HepG2 (cell line): Measurements from ENCODE around the gene DNAAF8. TPM values are rescaled to one million over a fixed set of nuclear protein-coding genes. Genes with fewer than 3 reads are reported as not detected.

Experiments used
- ATAC-seq: fragments of 200-7000 bp; cut with Tn5 transposase; 3 replicates; pipeline ENCODE4 v1.9.1; 2020; ENCODE audit warnings: mild to moderate bottlenecking, moderate library complexity
- BruUV-seq: library from RNA; stranded (reverse); fragments of 400-500 nt; replicated peaks from 2 replicates; lab custom pipeline; 2021; lab: Mats Ljungman, UMichigan
- CTCF ChIA-PET: fragments of 300-600 bp; formaldehyde crosslinking; extraction: SDS; loops from one replicate; lab custom pipeline; 2021; ENCODE audit warnings: low total read pairs, inconsistent platforms, low intra/inter-chr PET ratio; lab: Yijun Ruan, JAX
- POLR2A ChIA-PET: fragments of 350-600 bp; sonication (Branson Sonifier 250); formaldehyde crosslinking; loops from one replicate; lab custom pipeline; 2020; ENCODE audit warnings: antibody characterized with exemption, inconsistent platforms; lab: Yijun Ruan, JAX
- DNase-seq: peaks from one replicate; pipeline ENCODE4 v3.0.0-alpha.2; 2015; ENCODE audit warnings: low spot score
- FAIRE-seq: peaks from 3 replicates; lab custom pipeline; 2011; peaks lifted over from hg19 to GRCh38; lab: Jason Lieb, UNC
- H2AFZ ChIP-seq: one replicate; pipeline ENCODE4 v1.6.1; 2011; ENCODE audit warnings: low read length, inconsistent platforms
- H3K27ac ChIP-seq: fragments of 300-600 bp; 3 replicates; pipeline ENCODE4 v1.8.0; 2011; ENCODE audit warnings: mixed run types, mild to moderate bottlenecking, mixed read lengths, low read length, inconsistent platforms; ENCODE audit not compliant: insufficient read depth; ENCODE audit errors: extremely low read length
- H3K27me3 ChIP-seq, 2 experiments: fragments of 200-600 bp in 1 of 2; 2 replicates in 1 of 2; 3 replicates in 1 of 2; pipeline versions ENCODE4 v1.6.0 to v1.8.0; 2011; ENCODE audit warnings: low read length in 2 of 2, mild to moderate bottlenecking in 2 of 2, moderate library complexity in 2 of 2, inconsistent platforms in 1 of 2; ENCODE audit not compliant: insufficient read depth in 2 of 2, control insufficient read depth in 1 of 2
- H3K36me3 ChIP-seq, 2 experiments: fragments of 200-600 bp in 1 of 2; replicated peaks in 1 of 2; 2 replicates in 1 of 2; 3 replicates in 1 of 2; pipeline versions ENCODE4 v1.5.1 to v1.8.0; 2011; ENCODE audit warnings: low read length in 2 of 2, inconsistent platforms in 1 of 2; ENCODE audit not compliant: insufficient read depth in 2 of 2, control insufficient read depth in 1 of 2
- H3K4me1 ChIP-seq: 2 replicates; pipeline ENCODE4 v1.5.1; 2012; ENCODE audit warnings: low read length, inconsistent platforms; ENCODE audit not compliant: insufficient read depth
- H3K4me2 ChIP-seq: 2 replicates; pipeline ENCODE4 v1.6.0; 2011; ENCODE audit warnings: low read depth, low read length, inconsistent platforms
- H3K4me3 ChIP-seq, 3 experiments: fragments of 200-600 bp in 1 of 3; sonication (generic), shearing (Covaris generic) in 1 of 3; replicated peaks in 1 of 3; 2 replicates each; pipeline ENCODE4 v1.5.1; 2011 to 2016; ENCODE audit warnings: low read length in 3 of 3, inconsistent platforms in 2 of 3, low read depth in 2 of 3, mild to moderate bottlenecking in 2 of 3, control low read depth in 1 of 3, mixed read lengths in 1 of 3; ENCODE audit not compliant: insufficient read depth in 1 of 3
- H3K79me2 ChIP-seq: one replicate; pipeline ENCODE4 v1.6.1; 2011; ENCODE audit warnings: low read length, inconsistent platforms; ENCODE audit not compliant: insufficient read depth
- H3K9ac ChIP-seq: 2 replicates; pipeline ENCODE4 v1.6.0; 2011; ENCODE audit warnings: mild to moderate bottlenecking, low read depth, low read length, inconsistent platforms; ENCODE audit not compliant: insufficient read depth
- H3K9me3 ChIP-seq: 2 replicates; pipeline ENCODE4 v1.5.1; 2012; ENCODE audit warnings: mild to moderate bottlenecking, low read length
- H4K20me1 ChIP-seq: 2 replicates; pipeline ENCODE4 v1.6.0; 2011; ENCODE audit warnings: inconsistent platforms, mild to moderate bottlenecking, low read length, moderate library complexity; ENCODE audit not compliant: insufficient read depth
- ARNT2 ChIP-seq: sonication (generic); formaldehyde crosslinking; IDR thresholded peaks from 2 replicates; pipeline ENCODE4 v1.8.0; 2022; ENCODE audit warnings: mild to moderate bottlenecking, low read depth, missing genetic modification reagents, moderate library complexity
- BCL6 ChIP-seq: IDR thresholded peaks from 2 replicates; pipeline ENCODE4 v1.6.1; 2016; ENCODE audit warnings: missing genetic modification reagents, missing compliant biosample characterization
- FOXP4 ChIP-seq: sonication (generic); formaldehyde crosslinking; IDR thresholded peaks from 2 replicates; pipeline ENCODE4 v1.4.0; 2020; ENCODE audit warnings: missing genetic modification reagents
- HDAC6 ChIP-seq: fragments of 200-600 bp; sonication (generic); IDR thresholded peaks from 2 replicates; pipeline ENCODE4 v1.7.0; 2017; ENCODE audit warnings: mild to moderate bottlenecking, antibody characterized with exemption, low read length, low read depth
- MAX ChIP-seq: IDR thresholded peaks from 2 replicates; pipeline ENCODE4 v1.6.1; 2012; ENCODE audit warnings: inconsistent platforms
- RERE ChIP-seq: IDR thresholded peaks from 2 replicates; pipeline ENCODE4 v1.6.1; 2016; ENCODE audit warnings: low read depth, missing genetic modification reagents, missing compliant biosample characterization
- ZFP91 ChIP-seq: sonication (generic); formaldehyde crosslinking; IDR thresholded peaks from 2 replicates; pipeline ENCODE4 v1.9.0; 2022; ENCODE audit warnings: missing genetic modification reagents, mild to moderate bottlenecking, borderline replicate concordance
- ZNF333 ChIP-seq: sonication (generic); formaldehyde crosslinking; IDR thresholded peaks from 2 replicates; pipeline ENCODE4 v1.4.0; 2020; ENCODE audit warnings: mild to moderate bottlenecking, missing genetic modification reagents, borderline replicate concordance
- ZNF574 ChIP-seq: sonication (generic); formaldehyde crosslinking; IDR thresholded peaks from 2 replicates; pipeline ENCODE4 v1.4.0; 2020; ENCODE audit warnings: missing genetic modification reagents
- ZSCAN25 ChIP-seq: sonication (generic); formaldehyde crosslinking; IDR thresholded peaks from 2 replicates; pipeline ENCODE4 v1.8.0; 2022; ENCODE audit warnings: mild to moderate bottlenecking, missing genetic modification reagents
- ZZZ3 ChIP-seq: sonication (generic); formaldehyde crosslinking; IDR thresholded peaks from 2 replicates; pipeline ENCODE4 v1.4.0; 2020; ENCODE audit warnings: missing genetic modification reagents, mild to moderate bottlenecking, borderline replicate concordance
- WGBS: methylation state at CpG from one replicate; pipeline ENCODE4 v1.1.6; 2017; ENCODE audit warnings: low lambda C conversion rate; 5-methylcytosine and 5-hydroxymethylcytosine counted together
- in situ Hi-C: cut with HindIII; loops from 2 replicates; pipeline ENCODE4 v1.10.0; 2017; ENCODE audit warnings: low pct_unique_long_range_greater_than_20kb; ENCODE audit not compliant: extremely low pct_ligation_motif_present
- intact Hi-C: fragments of 100-400 bp; cut with micrococcal nuclease; formaldehyde crosslinking; loops from one replicate; pipeline ENCODE4 v1.10.0; 2022; ENCODE audit not compliant: unreplicated experiment
- polyA plus RNA-seq, 8 experiments: library from polyadenylated mRNA; depleted of rRNA in 3 of 8; stranded (reverse) in 7 of 8; unstranded in 1 of 8; fragments of >200 nt; fragmentation: Illumina TruSeq in 4 of 8; extraction: Trizol in 4 of 8; gene quantifications; 2 replicates each; pipeline versions ENCODE4 v1.2.1 to v1.2.3, GENCODE V29; 2011 to 2016; ENCODE audit warnings: low read depth in 4 of 8, missing spikeins in 1 of 8, mixed read lengths in 1 of 8; ENCODE audit not compliant: insufficient read depth in 1 of 8
- total RNA-seq, 5 experiments: library from RNA; depleted of rRNA; stranded (reverse); fragments of >200 nt; fragmentation: Illumina TruSeq; extraction: Trizol; gene quantifications; 2 replicates each; pipeline ENCODE4 v1.2.3, GENCODE V29; 2016; ENCODE audit warnings: low read depth in 1 of 5

The DNAAF8 gene
- total and polyA plus RNA-seq, 2 of the 13 experiments (the other 11 are each of a cell fraction or from before 2014, with no cell fraction given) = 0.44 TPM; not detected in 1

- DNase-seq (peak; percentile 64), FAIRE-seq (peak; percentile 71), ATAC-seq (peak; percentile 55)
- H4K20me1 ChIP-seq = no peaks in the 10 kb centered on the region
- intact Hi-C loops = no loop called here
- peak overlapping the region; percentile 36 for H3K27ac ChIP-seq
- H3K27me3 ChIP-seq = no peaks in the 10 kb centered on the region; a peak in 1 of 5 replicates
- in situ Hi-C loops = no loop called here
- peaks cover 85% of the 10 kb centered on the region for H3K4me1 ChIP-seq
- no peaks in the 10 kb centered on the region for H3K36me3 ChIP-seq
- no peaks in the 10 kb centered on the region for H3K79me2 ChIP-seq
- no TSS peak for BruUV-seq
- H3K4me3 ChIP-seq = peak overlapping the region; percentile 9 to 67 (median 43); a peak in 5 of 6 replicates
- H2AFZ ChIP-seq = no peak overlapping the region
- 1% methylated on average over 8 of the region's 9 CpGs for WGBS
- CTCF ChIA-PET = no interaction called here
- H3K4me2 ChIP-seq = peak overlapping the region; percentile 88
- H3K9ac ChIP-seq = peak overlapping the region; percentile 11
- H3K9me3 ChIP-seq = no peaks in the 10 kb centered on the region
- POLR2A ChIA-PET = interaction anchor here (0.8 to 3.0 kb wide), 5 partner anchors 13 to 156 kb away, joined by 3 to 17 read pairs (median 5); partner anchors contain the start of genes ANKS3, DNAAF8 and ROGDI
- peak; percentile 44; the same call in 1 of the 2 replicates for TF ChIP-seq RERE
- 0 out of 2 replicates have a peak, but pooled peaks have one; percentile 9 for TF ChIP-seq ZSCAN25 (CRISPR knock-in tag)
- peak; percentile 34; the same call in 1 of the 2 replicates for TF ChIP-seq ARNT2 (CRISPR knock-in tag)
- TF ChIP-seq FOXP4 (CRISPR knock-in tag) = peak; percentile 35; the same call in 1 of the 2 replicates
- no peak for TF ChIP-seq ZFP91
- TF ChIP-seq HDAC6 = no peak
- no peak for TF ChIP-seq ZZZ3 (CRISPR knock-in tag)
- peak; percentile 42 for TF ChIP-seq BCL6 (CRISPR knock-in tag)
- TF ChIP-seq ZNF574 (CRISPR knock-in tag) = peak; percentile 37; the same call in 1 of the 2 replicates
- TF ChIP-seq ZNF333 = no peak
- peak; percentile 29; the same call in 1 of the 2 replicates for TF ChIP-seq MAX
These were observed 54.2 kb downstream of the DNAAF8 start for GRCh38 chr16:4788489-4788889.
